DND-41 (cell line): ENCODE measurements around the gene EMILIN2.
"Not testable (repeated sequence)": the region's sequence is repeated elsewhere in the genome, so short reads cannot be mapped to it uniquely, and the experiment has no call there.

Source experiments
- ATAC-seq: fragments of 200-7000 bp; cut with Tn5 transposase; 3 replicates; pipeline ENCODE4 v1.9.1; 2021; ENCODE audit warnings: low read depth; ENCODE audit not compliant: insufficient read depth
- DNase-seq: peaks from one replicate; pipeline ENCODE4 v3.0.0-alpha.2; 2020
- H2AFZ ChIP-seq: 2 replicates; pipeline ENCODE4 v1.6.0; 2012; ENCODE audit warnings: low read depth, low read length
- H3K27ac ChIP-seq: 2 replicates; pipeline ENCODE4 v1.5.1; 2012; ENCODE audit warnings: low read length, inconsistent platforms
- H3K27me3 ChIP-seq: fragments of 200-600 bp; sonication (generic); 2 replicates; pipeline ENCODE4 v1.6.0; 2012; ENCODE audit warnings: low read length, mild to moderate bottlenecking, inconsistent platforms; ENCODE audit not compliant: insufficient read depth, poor library complexity
- H3K36me3 ChIP-seq: 2 replicates; pipeline ENCODE4 v1.5.1; 2012; ENCODE audit warnings: low read length, inconsistent platforms; ENCODE audit not compliant: insufficient read depth
- H3K4me1 ChIP-seq: 2 replicates; pipeline ENCODE4 v1.5.1; 2012; ENCODE audit warnings: mild to moderate bottlenecking, low read length; ENCODE audit not compliant: insufficient read depth
- H3K4me2 ChIP-seq: 2 replicates; pipeline ENCODE4 v1.6.0; 2012; ENCODE audit warnings: mild to moderate bottlenecking, moderate library complexity, low read length, inconsistent platforms; ENCODE audit not compliant: insufficient read depth
- H3K4me3 ChIP-seq, 2 experiments: fragments of 200-600 bp in 1 of 2; shearing (Covaris generic) in 1 of 2; 2 replicates each; pipeline ENCODE4 v1.5.1; 2012 to 2016; ENCODE audit warnings: inconsistent platforms in 2 of 2, low read length in 2 of 2, mild to moderate bottlenecking in 2 of 2, low read depth in 1 of 2, moderate library complexity in 1 of 2
- H3K79me2 ChIP-seq: 2 replicates; pipeline ENCODE4 v1.6.0; 2012; ENCODE audit warnings: low read length, inconsistent platforms; ENCODE audit not compliant: insufficient read depth
- H3K9ac ChIP-seq: 2 replicates; pipeline ENCODE4 v1.6.0; 2012; ENCODE audit warnings: low read depth, mild to moderate bottlenecking, inconsistent platforms, low read length, moderate library complexity
- H3K9me3 ChIP-seq: 2 replicates; pipeline ENCODE4 v1.5.1; 2012; ENCODE audit warnings: low read length, moderate library complexity, mild to moderate bottlenecking, inconsistent platforms; ENCODE audit not compliant: insufficient read depth, severe bottlenecking
- H4K20me1 ChIP-seq: 2 replicates; pipeline ENCODE4 v1.6.0; 2012; ENCODE audit warnings: low read length; ENCODE audit not compliant: insufficient read depth
- EZH2 ChIP-seq: IDR thresholded peaks from 3 replicates; pipeline ENCODE4 v1.6.1; 2012; ENCODE audit warnings: borderline replicate concordance, low read depth, mild to moderate bottlenecking, moderate library complexity, low read length, inconsistent platforms; ENCODE audit not compliant: severe bottlenecking
- TF ChIP-seq, protein P1 (sequence below): IDR thresholded peaks from 2 replicates; pipeline ENCODE4 v1.5.1; 2012; ENCODE audit warnings: borderline replicate concordance, low read length, moderate library complexity, mild to moderate bottlenecking; ENCODE audit not compliant: poor library complexity, severe bottlenecking; ENCODE audit errors: extremely low read depth

The EMILIN2 gene

DNA sequence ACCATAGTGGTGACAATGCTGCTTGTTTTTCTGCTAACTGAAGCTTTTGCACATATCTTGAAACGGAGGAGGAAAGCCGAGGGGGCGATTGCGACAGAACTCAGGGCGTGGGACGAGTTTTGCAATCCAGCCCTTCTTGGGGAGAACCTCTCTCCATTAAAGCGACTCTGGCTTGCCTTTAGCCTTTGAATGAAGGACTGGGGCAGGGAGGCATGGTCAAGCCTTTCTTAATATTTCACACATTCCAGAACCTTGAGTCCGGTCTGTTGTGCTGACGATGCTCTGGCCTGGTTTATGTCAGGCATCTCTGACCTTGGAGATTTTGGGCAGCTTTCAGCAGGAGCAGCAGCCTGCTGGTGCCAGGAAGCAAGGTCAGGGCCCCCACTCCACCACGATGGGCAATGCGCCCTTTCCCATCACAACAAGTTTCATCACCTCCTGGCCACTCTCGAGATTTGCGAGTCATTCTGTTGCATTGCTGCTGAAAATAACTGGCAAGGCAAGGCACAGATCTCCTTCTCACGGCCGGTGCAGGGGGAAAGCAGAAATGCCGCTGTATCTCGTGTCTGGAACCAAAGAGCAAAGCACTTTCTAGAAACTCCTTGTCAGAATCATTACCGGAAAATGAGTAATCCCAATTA, 10.8 kb downstream of the EMILIN2 start:
- no peak for DNase-seq
- H3K9me3 ChIP-seq: no peaks in the 10 kb centered on the region
- H3K27me3 ChIP-seq: peaks cover 16% of the 10 kb centered on the region
- no peak overlapping the region for H3K4me2 ChIP-seq
- no peak overlapping the region for H3K9ac ChIP-seq
- H2AFZ ChIP-seq: no peak overlapping the region
- no peaks in the 10 kb centered on the region for H3K4me1 ChIP-seq
- H3K36me3 ChIP-seq: no peaks in the 10 kb centered on the region
- no peak overlapping the region for H3K4me3 ChIP-seq
- TF ChIP-seq, protein P1, sequence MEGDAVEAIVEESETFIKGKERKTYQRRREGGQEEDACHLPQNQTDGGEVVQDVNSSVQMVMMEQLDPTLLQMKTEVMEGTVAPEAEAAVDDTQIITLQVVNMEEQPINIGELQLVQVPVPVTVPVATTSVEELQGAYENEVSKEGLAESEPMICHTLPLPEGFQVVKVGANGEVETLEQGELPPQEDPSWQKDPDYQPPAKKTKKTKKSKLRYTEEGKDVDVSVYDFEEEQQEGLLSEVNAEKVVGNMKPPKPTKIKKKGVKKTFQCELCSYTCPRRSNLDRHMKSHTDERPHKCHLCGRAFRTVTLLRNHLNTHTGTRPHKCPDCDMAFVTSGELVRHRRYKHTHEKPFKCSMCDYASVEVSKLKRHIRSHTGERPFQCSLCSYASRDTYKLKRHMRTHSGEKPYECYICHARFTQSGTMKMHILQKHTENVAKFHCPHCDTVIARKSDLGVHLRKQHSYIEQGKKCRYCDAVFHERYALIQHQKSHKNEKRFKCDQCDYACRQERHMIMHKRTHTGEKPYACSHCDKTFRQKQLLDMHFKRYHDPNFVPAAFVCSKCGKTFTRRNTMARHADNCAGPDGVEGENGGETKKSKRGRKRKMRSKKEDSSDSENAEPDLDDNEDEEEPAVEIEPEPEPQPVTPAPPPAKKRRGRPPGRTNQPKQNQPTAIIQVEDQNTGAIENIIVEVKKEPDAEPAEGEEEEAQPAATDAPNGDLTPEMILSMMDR: no peak
- no peak for TF ChIP-seq EZH2
- ATAC-seq: no peak
- no peak overlapping the region for H3K27ac ChIP-seq
- no peaks in the 10 kb centered on the region for H4K20me1 ChIP-seq
- no peaks in the 10 kb centered on the region for H3K79me2 ChIP-seq

DNA sequence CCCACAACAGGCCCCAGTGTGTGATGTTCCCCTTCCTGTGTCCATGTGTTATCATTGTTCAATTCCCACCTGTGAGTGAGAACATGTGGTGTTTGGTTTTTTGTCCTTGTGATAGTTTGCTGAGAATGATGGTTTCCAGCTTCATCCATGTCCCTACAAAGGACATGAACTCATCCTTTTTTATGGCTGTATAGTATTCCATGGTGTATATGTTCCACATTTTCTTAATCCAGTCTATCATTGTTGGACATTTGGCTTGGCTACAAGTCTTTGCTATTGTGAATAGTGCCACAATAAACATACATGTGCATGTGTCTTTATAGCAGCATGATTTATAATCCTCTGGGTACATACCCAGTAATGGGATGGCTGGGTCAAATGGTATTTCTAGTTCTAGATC, 13.6 kb downstream of the EMILIN2 start:
- not testable (repeated sequence) for H3K4me3 ChIP-seq, H3K79me2 ChIP-seq, H2AFZ ChIP-seq, H3K4me2 ChIP-seq, ATAC-seq, H3K27ac ChIP-seq, H3K4me1 ChIP-seq, H4K20me1 ChIP-seq, H3K9me3 ChIP-seq, H3K36me3 ChIP-seq, DNase-seq, H3K9ac ChIP-seq
- peaks cover 16% of the 10 kb centered on the region for H3K27me3 ChIP-seq

- H3K79me2 ChIP-seq, H3K9ac ChIP-seq, H4K20me1 ChIP-seq: not testable (repeated sequence)
These were observed 17.2 kb downstream of the EMILIN2 start for GRCh38 chr18:2863997-2864396.

GRCh38 chr18:2866465-2866864, 19.7 kb downstream of the EMILIN2 start:
- not testable (repeated sequence) for H3K36me3 ChIP-seq, ATAC-seq, H2AFZ ChIP-seq, H3K27me3 ChIP-seq, H4K20me1 ChIP-seq, H3K27ac ChIP-seq, H3K79me2 ChIP-seq, H3K4me2 ChIP-seq, H3K9ac ChIP-seq, H3K4me1 ChIP-seq, DNase-seq, H3K4me3 ChIP-seq, H3K9me3 ChIP-seq

More at GRCh38 chr18:2863997-2864396, 17.2 kb downstream of the EMILIN2 start:
- not testable (repeated sequence) for ATAC-seq, H3K9me3 ChIP-seq, H3K4me1 ChIP-seq, H2AFZ ChIP-seq, H3K27ac ChIP-seq, H3K4me3 ChIP-seq, H3K36me3 ChIP-seq, H3K4me2 ChIP-seq, H3K27me3 ChIP-seq, DNase-seq

GRCh38 chr18:2869207-2869606, 22.4 kb downstream of the EMILIN2 start:
- H3K9ac ChIP-seq: no peak overlapping the region
- DNase-seq (no peak), ATAC-seq (no peak)
- no peaks in the 10 kb centered on the region for H3K27me3 ChIP-seq
- TF ChIP-seq EZH2: no peak
- TF ChIP-seq, protein P1: no peak
- no peaks in the 10 kb centered on the region for H4K20me1 ChIP-seq
- H3K9me3 ChIP-seq: no peaks in the 10 kb centered on the region
- no peaks in the 10 kb centered on the region for H3K4me1 ChIP-seq
- H3K27ac ChIP-seq: no peak overlapping the region
- no peaks in the 10 kb centered on the region for H3K36me3 ChIP-seq
- no peak overlapping the region for H2AFZ ChIP-seq
- H3K79me2 ChIP-seq: no peaks in the 10 kb centered on the region
- no peak overlapping the region for H3K4me2 ChIP-seq
- H3K4me3 ChIP-seq: no peak overlapping the region
